WTC11 (cell line): ENCODE measurements around the gene BMF. TPM values are rescaled to one million over a fixed set of nuclear protein-coding genes. Genes with fewer than 3 reads are reported as not detected.

Source experiments
- ATAC-seq: fragments of 200-7000 bp; cut with Tn5 transposase; 2 replicates; pipeline ENCODE4 v1.10.0; 2021; ENCODE audit warnings: mild to moderate bottlenecking, moderate library complexity
- CTCF ChIA-PET: fragments of 300-600 bp; sonication (Branson Sonifier 250); formaldehyde crosslinking; loops from one replicate; lab custom pipeline; 2021; ENCODE audit warnings: antibody characterized with exemption; lab: Charles Lee
- POLR2A ChIA-PET: fragments of 350-600 bp; sonication (Branson Sonifier 250); formaldehyde crosslinking; loops from one replicate; lab custom pipeline; 2021; ENCODE audit warnings: antibody characterized with exemption; lab: Charles Lee
- DNase-seq: peaks from one replicate; pipeline ENCODE4 v3.0.0; 2021; ENCODE audit warnings: low spot score
- H3K27ac Mint-ChIP-seq: 2 replicates; pipeline ENCODE4 v1.8.0; 2021; ENCODE audit warnings: mixed read lengths
- H3K27me3 Mint-ChIP-seq: 2 replicates; pipeline ENCODE4 v1.8.0; 2021; ENCODE audit warnings: low read depth, mild to moderate bottlenecking, moderate library complexity, mixed read lengths
- H3K36me3 Mint-ChIP-seq: 2 replicates; pipeline ENCODE4 v1.8.0; 2021; ENCODE audit warnings: mixed read lengths
- H3K4me1 Mint-ChIP-seq: 2 replicates; pipeline ENCODE4 v1.8.0; 2022; ENCODE audit warnings: mixed read lengths
- H3K4me3 Mint-ChIP-seq: 2 replicates; pipeline ENCODE4 v1.8.0; 2021; ENCODE audit warnings: mild to moderate bottlenecking, moderate library complexity, mixed read lengths
- H3K9me3 Mint-ChIP-seq: 2 replicates; pipeline ENCODE4 v1.8.0; 2021; ENCODE audit warnings: mixed read lengths
- AR ChIP-seq: fragments of 250-450 bp; sonication (Bioruptor Pico); IDR thresholded peaks from 2 replicates; pipeline ENCODE4 v1.9.0; 2021; ENCODE audit warnings: mild to moderate bottlenecking
- CREM ChIP-seq: sonication (generic); formaldehyde crosslinking; IDR thresholded peaks from 2 replicates; pipeline ENCODE4 v1.8.1; 2022; ENCODE audit warnings: mild to moderate bottlenecking, missing genetic modification reagents, moderate library complexity
- ELF4 ChIP-seq: sonication (generic); formaldehyde crosslinking; IDR thresholded peaks from 2 replicates; pipeline ENCODE4 v1.8.1; 2022; ENCODE audit warnings: low read depth, mild to moderate bottlenecking, moderate library complexity, missing genetic modification reagents
- FOXP1 ChIP-seq: sonication (generic); formaldehyde crosslinking; IDR thresholded peaks from 2 replicates; pipeline ENCODE4 v1.8.0; 2022; ENCODE audit warnings: missing genetic modification reagents, mild to moderate bottlenecking, moderate library complexity, borderline replicate concordance
- GABPB1 ChIP-seq: sonication (generic); formaldehyde crosslinking; IDR thresholded peaks from 2 replicates; pipeline ENCODE4 v1.8.1; 2023; ENCODE audit warnings: mild to moderate bottlenecking, missing genetic modification reagents
- JAZF1 ChIP-seq: fragments of 250-450 bp; sonication (Bioruptor Pico); IDR thresholded peaks from 2 replicates; pipeline ENCODE4 v1.9.0; 2021; ENCODE audit warnings: moderate library complexity, mild to moderate bottlenecking, inconsistent platforms
- MXD4 ChIP-seq: fragments of 250-450 bp; sonication (Bioruptor Pico); IDR thresholded peaks from 2 replicates; pipeline ENCODE4 v1.8.0; 2021; ENCODE audit warnings: mild to moderate bottlenecking, moderate library complexity, borderline replicate concordance
- MYBL2 ChIP-seq: sonication (generic); formaldehyde crosslinking; IDR thresholded peaks from 2 replicates; pipeline ENCODE4 v1.8.1; 2023; ENCODE audit warnings: mild to moderate bottlenecking, moderate library complexity, missing genetic modification reagents
- NFYB ChIP-seq: sonication (generic); formaldehyde crosslinking; conservative IDR thresholded peaks from 2 replicates; pipeline ENCODE4 v1.8.0; 2022; ENCODE audit warnings: low read depth, missing genetic modification reagents
- NR3C1 ChIP-seq: sonication (generic); formaldehyde crosslinking; conservative IDR thresholded peaks from 2 replicates; pipeline ENCODE4 v1.8.1; 2023; ENCODE audit warnings: low read depth, mild to moderate bottlenecking, missing genetic modification reagents
- TEAD1 ChIP-seq: sonication (generic); formaldehyde crosslinking; IDR thresholded peaks from 2 replicates; pipeline ENCODE4 v1.8.0; 2022; ENCODE audit warnings: mild to moderate bottlenecking, missing genetic modification reagents
- TP53 ChIP-seq: sonication (generic); formaldehyde crosslinking; IDR thresholded peaks from 2 replicates; pipeline ENCODE4 v1.8.1; 2023; ENCODE audit warnings: mild to moderate bottlenecking, missing genetic modification reagents
- USF1 ChIP-seq: sonication (generic); formaldehyde crosslinking; IDR thresholded peaks from 2 replicates; pipeline ENCODE4 v1.8.0; 2022; ENCODE audit warnings: mild to moderate bottlenecking, missing genetic modification reagents
- ZBTB43 ChIP-seq: sonication (generic); formaldehyde crosslinking; IDR thresholded peaks from 2 replicates; pipeline ENCODE4 v1.8.1; 2023; ENCODE audit warnings: mild to moderate bottlenecking, missing genetic modification reagents
- ZNF121 ChIP-seq: sonication (generic); formaldehyde crosslinking; IDR thresholded peaks from 2 replicates; pipeline ENCODE4 v1.8.0; 2023; ENCODE audit warnings: missing genetic modification reagents
- ZNF263 ChIP-seq: sonication (generic); formaldehyde crosslinking; IDR thresholded peaks from 2 replicates; pipeline ENCODE4 v1.8.1; 2022; ENCODE audit warnings: low read depth, mild to moderate bottlenecking, moderate library complexity, missing genetic modification reagents
- ZNF396 ChIP-seq: fragments of 250-450 bp; sonication (Bioruptor Pico); IDR thresholded peaks from 2 replicates; pipeline ENCODE4 v1.8.0; 2021; ENCODE audit warnings: mild to moderate bottlenecking, moderate library complexity, borderline replicate concordance
- ZNF423 ChIP-seq: fragments of 250-450 bp; sonication (Bioruptor Pico); IDR thresholded peaks from 2 replicates; pipeline ENCODE4 v2.1.2; 2022; ENCODE audit warnings: mild to moderate bottlenecking, moderate library complexity
- ZNF425 ChIP-seq: fragments of 250-450 bp; sonication (Bioruptor Pico); conservative IDR thresholded peaks from 2 replicates; pipeline ENCODE4 v1.9.0; 2021; ENCODE audit warnings: mild to moderate bottlenecking
- total RNA-seq: library from RNA; stranded (reverse); gene quantifications from 3 replicates; pipeline ENCODE4 v1.2.3, GENCODE V29; 2021
- TF ChIP-seq, protein P1 (sequence below): fragments of 250-450 bp; sonication (Bioruptor Pico); IDR thresholded peaks from 2 replicates; pipeline ENCODE4 v2.1.2; 2022; ENCODE audit warnings: mild to moderate bottlenecking, moderate library complexity
- TF ChIP-seq, protein P2 (sequence below): sonication (generic); formaldehyde crosslinking; IDR thresholded peaks from 2 replicates; pipeline ENCODE4 v1.8.1; 2023; ENCODE audit warnings: mild to moderate bottlenecking, missing genetic modification reagents, moderate library complexity

The BMF gene
- total RNA-seq, 1 experiment from 2014 or later, result 36.9 TPM

DNA sequence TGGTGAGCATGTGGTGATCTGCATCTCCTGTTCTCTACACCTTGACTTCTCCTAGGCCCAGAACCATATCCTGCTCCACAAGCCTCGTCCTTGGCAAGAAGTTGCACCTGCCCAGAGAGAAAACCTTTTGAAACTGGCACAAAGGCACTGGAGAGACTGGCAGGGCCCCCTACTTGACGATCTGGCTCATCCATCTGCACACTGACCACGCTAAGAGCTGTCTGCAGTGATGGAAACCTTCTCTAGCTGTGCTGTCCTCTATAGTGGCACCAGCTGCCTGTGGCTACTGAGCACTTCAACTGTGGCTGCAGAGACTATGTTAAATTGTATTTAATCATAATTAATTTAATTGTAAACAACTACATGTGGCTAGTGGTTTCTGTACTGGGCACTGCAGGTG is 43.5 kb downstream of the BMF start:
- no peak for DNase-seq
- H3K27me3 Mint-ChIP-seq, result no peaks in the 10 kb centered on the region
- TF ChIP-seq JAZF1 (CRISPR knock-in tag) (no peak), AR (no peak), ZNF121 (no peak), NR3C1 (CRISPR knock-in tag) (no peak), MYBL2 (CRISPR knock-in tag) (no peak), ZNF423 (CRISPR knock-in tag) (no peak), ZNF263 (no peak), CREM (CRISPR knock-in tag) (no peak), ELF4 (CRISPR knock-in tag) (no peak), USF1 (CRISPR knock-in tag) (no peak), ZBTB43 (CRISPR knock-in tag) (no peak), ZNF396 (CRISPR knock-in tag) (no peak), FOXP1 (CRISPR knock-in tag) (no peak), NFYB (CRISPR knock-in tag) (no peak), GABPB1 (CRISPR knock-in tag) (no peak), TP53 (CRISPR knock-in tag) (no peak)
- TF ChIP-seq, protein P1, sequence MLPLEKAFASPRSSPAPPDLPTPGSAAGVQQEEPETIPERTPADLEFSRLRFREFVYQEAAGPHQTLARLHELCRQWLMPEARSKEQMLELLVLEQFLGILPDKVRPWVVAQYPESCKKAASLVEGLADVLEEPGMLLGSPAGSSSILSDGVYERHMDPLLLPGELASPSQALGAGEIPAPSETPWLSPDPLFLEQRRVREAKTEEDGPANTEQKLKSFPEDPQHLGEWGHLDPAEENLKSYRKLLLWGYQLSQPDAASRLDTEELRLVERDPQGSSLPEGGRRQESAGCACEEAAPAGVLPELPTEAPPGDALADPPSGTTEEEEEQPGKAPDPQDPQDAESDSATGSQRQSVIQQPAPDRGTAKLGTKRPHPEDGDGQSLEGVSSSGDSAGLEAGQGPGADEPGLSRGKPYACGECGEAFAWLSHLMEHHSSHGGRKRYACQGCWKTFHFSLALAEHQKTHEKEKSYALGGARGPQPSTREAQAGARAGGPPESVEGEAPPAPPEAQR, result no peak
- TF ChIP-seq, protein P2, sequence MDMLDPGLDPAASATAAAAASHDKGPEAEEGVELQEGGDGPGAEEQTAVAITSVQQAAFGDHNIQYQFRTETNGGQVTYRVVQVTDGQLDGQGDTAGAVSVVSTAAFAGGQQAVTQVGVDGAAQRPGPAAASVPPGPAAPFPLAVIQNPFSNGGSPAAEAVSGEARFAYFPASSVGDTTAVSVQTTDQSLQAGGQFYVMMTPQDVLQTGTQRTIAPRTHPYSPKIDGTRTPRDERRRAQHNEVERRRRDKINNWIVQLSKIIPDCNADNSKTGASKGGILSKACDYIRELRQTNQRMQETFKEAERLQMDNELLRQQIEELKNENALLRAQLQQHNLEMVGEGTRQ (CRISPR knock-in tag), result no peak
- no peak overlapping the region for H3K4me3 Mint-ChIP-seq
- POLR2A ChIA-PET, result no interaction called here
- peaks cover 32% of the 10 kb centered on the region for H3K4me1 Mint-ChIP-seq
- H3K36me3 Mint-ChIP-seq, result no peaks in the 10 kb centered on the region
- no peaks in the 10 kb centered on the region for H3K9me3 Mint-ChIP-seq
- CTCF ChIA-PET, result interaction anchor here (2.0 to 7.4 kb wide), 2 partner anchors 41 to 210 kb away, joined by 5 to 85 read pairs; partner anchors contain the start of gene BMF
- no peak for ATAC-seq
- no peak overlapping the region for H3K27ac Mint-ChIP-seq

- TF ChIP-seq TP53 (CRISPR knock-in tag) (no peak), TEAD1 (CRISPR knock-in tag) (no peak), MXD4 (CRISPR knock-in tag) (no peak), ZNF425 (no peak)
- H3K36me3 Mint-ChIP-seq, result no peaks in the 10 kb centered on the region
- 0 out of 2 replicates have a peak, but pooled peaks have one; percentile 19 for ATAC-seq
- no peak for DNase-seq
- peaks cover 27% of the 10 kb centered on the region for H3K4me1 Mint-ChIP-seq
- no peak overlapping the region; the same call in 1 of the 2 replicates for H3K27ac Mint-ChIP-seq
- ChIA-PET CTCF (interaction anchor here (2.0 to 7.4 kb wide), 2 partner anchors 42 to 211 kb away, joined by 5 to 85 read pairs; partner anchors contain the start of gene BMF), POLR2A (no interaction called here)
- H3K9me3 Mint-ChIP-seq, result no peaks in the 10 kb centered on the region
- H3K27me3 Mint-ChIP-seq, result no peaks in the 10 kb centered on the region
- no peak overlapping the region for H3K4me3 Mint-ChIP-seq
These were observed 44.3 kb downstream of the BMF start for GRCh38 chr15:40064231-40064894.
